Skeletal muscle tissue (tissue), 4 donors: ENCODE measurements around the gene MAP3K12. TPM values are rescaled to one million over a fixed set of nuclear protein-coding genes. Genes with fewer than 3 reads are reported as not detected.

Source experiments
- H3K27ac ChIP-seq: one replicate; pipeline ENCODE4 v1.7.0; 2013; ENCODE audit warnings: mild to moderate bottlenecking, low read depth, low read length, inconsistent platforms
- H3K27me3 ChIP-seq, 3 donors: one replicate each; pipeline ENCODE4 v1.7.0; 2013; ENCODE audit warnings: low read length in 3 of 3; ENCODE audit not compliant: control insufficient read depth in 3 of 3, insufficient read depth in 3 of 3
- H3K36me3 ChIP-seq, 3 donors: one replicate each; pipeline ENCODE4 v1.7.0; 2013; ENCODE audit warnings: low read length in 3 of 3; ENCODE audit not compliant: control insufficient read depth in 3 of 3, insufficient read depth in 3 of 3
- H3K4me1 ChIP-seq, 3 donors: one replicate each; pipeline ENCODE4 v1.7.0; 2013; ENCODE audit warnings: low read length in 3 of 3, mild to moderate bottlenecking in 3 of 3; ENCODE audit not compliant: control insufficient read depth in 3 of 3, insufficient read depth in 3 of 3
- H3K4me3 ChIP-seq, 3 donors: one replicate each; pipeline ENCODE4 v1.7.0; 2013; ENCODE audit warnings: low read length in 3 of 3
- H3K9ac ChIP-seq, 3 donors: one replicate each; pipeline ENCODE4 v1.7.0; 2013; ENCODE audit warnings: low read length in 3 of 3, mild to moderate bottlenecking in 3 of 3, moderate library complexity in 2 of 3, low read depth in 1 of 3
- H3K9me3 ChIP-seq, 3 donors: one replicate each; pipeline ENCODE4 v1.7.0; 2013; ENCODE audit warnings: low read length in 3 of 3; ENCODE audit not compliant: control insufficient read depth in 3 of 3
- total RNA-seq: library from RNA; depleted of rRNA; stranded (reverse); fragments of >200 nt; gene quantifications from one replicate; pipeline ENCODE4 v1.2.3, GENCODE V29; 2014
- donor health status: Osteomylitis.

Gene MAP3K12
- total RNA-seq, 1 donor from 2014 or later = 4.7 TPM

DNA sequence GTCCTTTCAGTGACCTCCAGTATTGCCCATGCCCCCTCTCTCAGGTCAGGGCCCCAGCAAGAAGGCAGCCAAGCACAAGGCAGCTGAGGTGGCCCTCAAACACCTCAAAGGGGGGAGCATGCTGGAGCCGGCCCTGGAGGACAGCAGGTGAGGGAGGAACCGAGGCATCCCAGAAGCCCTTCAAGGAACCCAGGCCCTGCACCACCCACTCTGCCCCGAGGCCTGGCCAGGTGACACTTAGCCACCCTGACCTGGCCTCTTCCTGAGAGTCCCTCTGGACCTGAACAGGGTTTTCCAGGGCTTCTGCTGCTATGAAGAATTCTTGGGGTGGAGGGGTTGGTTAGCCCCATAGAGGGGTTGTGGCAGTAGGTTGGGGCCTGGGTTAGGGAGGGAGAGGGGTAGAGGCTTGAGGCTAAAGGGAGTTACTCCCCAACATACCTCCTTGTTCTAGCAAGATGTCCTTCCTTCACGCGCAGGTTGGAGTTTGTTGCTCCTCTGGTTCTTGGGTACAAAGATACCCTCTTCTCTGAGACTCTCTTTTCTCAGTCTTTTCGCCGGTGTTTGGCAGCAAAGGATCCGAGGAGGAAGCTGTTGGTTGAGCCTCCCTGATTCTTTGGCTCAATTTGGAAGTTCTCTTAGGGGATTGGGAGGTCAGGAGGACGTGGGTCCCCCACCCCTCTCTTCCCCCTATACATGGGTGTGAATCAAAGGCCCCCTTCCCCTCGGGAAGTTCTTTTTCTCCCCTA is 3.9 kb upstream of the MAP3K12 start:
- H3K9ac ChIP-seq = peak overlapping the region in 1 of 3 donors; percentile 60
- peaks cover 31 to 51% (median 36%) of the 10 kb centered on the region in 3 donors for H3K4me1 ChIP-seq
- no peak overlapping the region for H3K4me3 ChIP-seq
- no peaks in the 10 kb centered on the region for H3K27me3 ChIP-seq
- H3K27ac ChIP-seq = peak overlapping the region; percentile 15
- no peaks in the 10 kb centered on the region for H3K9me3 ChIP-seq
- H3K36me3 ChIP-seq = peaks cover 22 to 38% (median 26%) of the 10 kb centered on the region in 3 donors

GRCh38 chr12:53502331-53502730 is 3.1 kb upstream of the MAP3K12 start:
- peaks cover 22 to 37% (median 26%) of the 10 kb centered on the region in 3 donors for H3K36me3 ChIP-seq
- H3K27me3 ChIP-seq = no peaks in the 10 kb centered on the region
- H3K4me3 ChIP-seq = peak overlapping the region; percentile 86 to 92 (median 88)
- peak overlapping the region in 2 of 3 donors; percentile 89 to 95 for H3K9ac ChIP-seq
- H3K9me3 ChIP-seq = no peaks in the 10 kb centered on the region
- peak overlapping the region; percentile 97 for H3K27ac ChIP-seq
- H3K4me1 ChIP-seq = peaks cover 33 to 55% (median 36%) of the 10 kb centered on the region in 3 donors

- Histone ChIP-seq H3K9me3 (no peaks in the 10 kb centered on the region), H3K27me3 (no peaks in the 10 kb centered on the region), H3K4me3 (peak overlapping the region; percentile 86 to 92 (median 88)), H3K9ac (peak overlapping the region; percentile 87 to 95 (median 89)), H3K4me1 (peaks cover 34 to 56% (median 36%) of the 10 kb centered on the region in 3 donors), H3K27ac (peak overlapping the region; percentile 97), H3K36me3 (peaks cover 16 to 31% (median 22%) of the 10 kb centered on the region in 3 donors)
Measured at GRCh38 chr12:53501615-53502181, 2.4 kb upstream of the MAP3K12 start.

DNA sequence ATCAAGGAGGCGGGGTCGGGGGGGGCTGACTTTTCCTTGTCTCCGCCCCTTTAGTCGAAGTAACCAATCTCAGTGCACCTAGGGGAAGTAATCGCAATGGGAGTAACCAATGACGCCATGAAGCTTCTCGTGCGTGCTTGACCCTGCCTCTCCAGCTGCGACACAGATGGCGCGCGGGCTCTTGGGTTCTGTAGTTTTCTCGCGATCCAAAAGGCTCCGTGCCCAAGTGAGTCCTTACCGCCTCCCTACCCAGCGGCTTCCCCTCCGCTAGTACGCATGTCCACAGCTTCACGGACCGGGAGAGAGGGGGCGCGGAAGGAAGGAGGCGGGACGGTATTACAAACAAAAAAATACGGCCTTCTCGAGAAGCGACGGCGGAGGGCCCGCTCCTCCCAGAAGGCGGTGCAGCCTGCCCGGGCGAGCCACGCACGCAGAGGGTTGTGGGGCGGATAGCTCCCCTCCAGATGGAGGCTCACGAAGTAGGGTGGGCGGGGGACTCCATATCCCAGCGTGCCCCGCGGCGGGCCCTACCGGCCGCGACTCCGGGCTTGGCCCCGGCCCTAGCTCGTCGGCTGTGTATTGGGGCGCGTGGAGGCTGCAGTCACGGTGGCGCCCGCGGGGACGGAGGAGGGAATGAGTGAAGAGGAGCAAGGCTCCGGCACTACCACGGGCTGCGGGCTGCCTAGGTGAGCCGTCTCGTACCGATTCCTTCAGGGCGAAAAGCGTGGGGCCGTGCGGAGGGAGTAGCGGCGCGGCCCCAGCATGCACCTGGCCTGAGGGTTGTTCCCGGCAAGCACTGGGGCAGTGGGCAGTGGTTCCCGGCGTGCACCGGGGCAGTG is 1.7 kb upstream of the MAP3K12 start, which contains the start of gene TARBP2:
TSS of gene TARBP2 (plus strand) at position 508 of the 839 bp plus-strand sequence. CDS start at position 634, 126 bp downstream.
- peaks cover 38 to 58% (median 39%) of the 10 kb centered on the region in 3 donors for H3K4me1 ChIP-seq

DNA sequence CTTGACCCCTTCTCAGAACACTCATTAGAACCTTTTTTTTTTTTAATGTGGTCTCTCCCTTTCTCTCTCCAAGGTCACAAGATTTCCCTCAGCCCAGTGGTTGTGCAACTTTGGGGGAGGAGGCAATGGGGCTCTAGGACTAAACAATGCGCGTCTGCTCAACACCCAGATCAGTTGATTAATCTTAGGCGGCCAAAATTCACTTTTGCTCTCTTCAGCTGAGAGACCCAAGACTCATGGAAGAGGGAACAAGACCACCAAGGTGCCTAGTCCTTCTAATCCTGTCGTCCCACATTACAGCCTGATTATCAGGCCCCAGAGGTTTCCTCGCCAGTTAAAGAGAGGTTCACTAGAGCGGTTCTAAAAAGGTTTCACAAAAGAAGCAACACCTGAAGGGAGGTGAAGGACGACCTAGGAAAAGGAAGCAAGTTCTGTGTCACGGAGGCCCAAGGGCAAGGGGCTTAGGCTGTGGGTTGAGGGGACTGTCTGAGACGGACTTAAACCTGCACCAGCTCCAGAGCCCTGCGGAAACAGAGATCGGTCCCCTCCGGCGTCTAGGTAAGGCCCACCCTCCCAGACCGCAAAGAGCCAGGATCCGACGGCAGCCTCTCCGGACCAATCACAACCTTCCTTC is 1.0 kb upstream of the MAP3K12 start:
- peak overlapping the region; percentile 86 to 96 (median 93) for H3K4me3 ChIP-seq
- no peaks in the 10 kb centered on the region for H3K9me3 ChIP-seq
- peaks cover 40 to 55% (median 41%) of the 10 kb centered on the region in 3 donors for H3K4me1 ChIP-seq
- peak overlapping the region; percentile 97 for H3K27ac ChIP-seq
- peaks cover 6 to 17% (median 9%) of the 10 kb centered on the region in 3 donors for H3K36me3 ChIP-seq
- H3K27me3 ChIP-seq = no peaks in the 10 kb centered on the region
- H3K9ac ChIP-seq = peak overlapping the region; percentile 88 to 99 (median 94)

More for the DNA sequence above, 1.7 kb upstream of the MAP3K12 start, which contains the start of gene TARBP2:
- Histone ChIP-seq H3K4me3 (peak within 1 kb of the TSS; percentile 86 to 96 (median 93)), H3K36me3 (peaks cover 10 to 24% (median 15%) of the 10 kb centered on the region in 3 donors), H3K9me3 (no peaks in the 10 kb centered on the region), H3K27ac (peak within 1 kb of the TSS; percentile 97), H3K9ac (peak within 1 kb of the TSS; percentile 89 to 99 (median 95)), H3K27me3 (no peaks in the 10 kb centered on the region)

DNA sequence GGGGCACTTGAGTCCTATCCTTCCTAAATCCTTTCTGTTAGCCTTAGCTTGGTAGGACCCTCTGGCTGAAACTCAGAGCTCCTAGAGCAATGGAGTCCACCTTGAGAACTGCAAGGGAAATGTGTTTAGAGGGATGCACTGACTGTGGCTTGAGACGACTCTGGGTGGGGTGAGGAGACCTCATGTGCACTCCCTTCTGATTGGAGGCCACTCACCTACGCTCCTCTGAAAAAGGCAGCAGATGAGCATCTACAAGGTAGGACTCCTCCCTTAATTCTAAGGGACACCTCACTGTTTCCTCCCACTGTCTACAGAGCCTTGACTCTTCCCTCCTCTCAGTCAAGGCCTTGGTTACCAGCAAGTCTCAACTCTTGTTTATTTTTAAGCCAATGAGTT is 1.0 kb downstream of the MAP3K12 start:
- no peaks in the 10 kb centered on the region for H3K9me3 ChIP-seq
- H3K27ac ChIP-seq = no peak overlapping the region
- H3K4me1 ChIP-seq = peaks cover 43 to 56% (median 47%) of the 10 kb centered on the region in 3 donors
- H3K4me3 ChIP-seq = peak overlapping the region in 2 of 3 donors; percentile 13 to 93
- peak overlapping the region in 1 of 3 donors; percentile 28 for H3K9ac ChIP-seq
- H3K27me3 ChIP-seq = no peaks in the 10 kb centered on the region
- H3K36me3 ChIP-seq = no peaks in the 10 kb centered on the region

- Histone ChIP-seq H3K27me3 (no peaks in the 10 kb centered on the region), H3K9ac (no peak overlapping the region)
Measured at GRCh38 chr12:53497461-53497860, 1.8 kb downstream of the MAP3K12 start.

DNA sequence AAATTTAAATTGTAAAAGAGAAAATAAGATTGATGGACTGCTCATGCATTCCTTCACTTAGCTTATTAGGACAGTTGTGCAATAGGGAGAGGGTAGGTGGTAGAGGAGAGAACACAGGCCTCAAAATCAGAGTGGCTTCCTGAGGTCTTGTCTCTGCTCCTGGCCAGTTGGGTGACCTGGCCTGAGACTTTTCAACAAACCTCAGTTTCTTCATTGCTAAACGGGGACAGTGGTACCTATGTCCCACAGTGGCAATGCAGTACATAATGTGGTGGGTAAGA is 2.6 kb downstream of the MAP3K12 start:
- Histone ChIP-seq H3K4me1 (peaks cover 41 to 54% (median 44%) of the 10 kb centered on the region in 3 donors), H3K9me3 (no peaks in the 10 kb centered on the region), H3K36me3 (no peaks in the 10 kb centered on the region), H3K27ac (peak overlapping the region; percentile 6), H3K9ac (no peak overlapping the region), H3K27me3 (no peaks in the 10 kb centered on the region), H3K4me3 (no peak overlapping the region)

More at GRCh38 chr12:53497461-53497860, 1.8 kb downstream of the MAP3K12 start:
- H3K4me1 ChIP-seq = peaks cover 43 to 55% (median 45%) of the 10 kb centered on the region in 3 donors
- no peak overlapping the region for H3K27ac ChIP-seq
- H3K4me3 ChIP-seq = no peak overlapping the region
- H3K36me3 ChIP-seq = no peaks in the 10 kb centered on the region
- H3K9me3 ChIP-seq = no peaks in the 10 kb centered on the region
